IPS-20b (cell line): Measurements from ENCODE around the gene UNC79.
A peak's percentile ranks its signal among the peaks of the same experiment; 100 is the strongest.

ENCODE experiments used
- H3K27ac ChIP-seq: one replicate; pipeline ENCODE4 v1.5.1; 2013; ENCODE audit warnings: low read length
- H3K27me3 ChIP-seq: 2 replicates; pipeline ENCODE4 v1.6.1; 2013; ENCODE audit warnings: mild to moderate bottlenecking, low read length, inconsistent platforms; ENCODE audit not compliant: insufficient read depth
- H3K36me3 ChIP-seq: 2 replicates; pipeline ENCODE4 v1.6.1; 2013; ENCODE audit warnings: low read depth, mild to moderate bottlenecking, inconsistent platforms, low read length, moderate library complexity; ENCODE audit not compliant: insufficient read depth
- H3K4me1 ChIP-seq: 2 replicates; pipeline ENCODE4 v1.6.1; 2013; ENCODE audit warnings: mild to moderate bottlenecking, control low read depth, inconsistent platforms, low read length, moderate library complexity; ENCODE audit not compliant: insufficient read depth
- H3K4me3 ChIP-seq: 2 replicates; pipeline ENCODE4 v1.5.1; 2013; ENCODE audit warnings: mild to moderate bottlenecking, low read length, inconsistent platforms
- H3K9ac ChIP-seq: 2 replicates; pipeline ENCODE4 v1.6.1; 2013; ENCODE audit warnings: low read depth, mild to moderate bottlenecking, inconsistent platforms, low read length, moderate library complexity
- H3K9me3 ChIP-seq: 2 replicates; pipeline ENCODE4 v1.6.1; 2013; ENCODE audit warnings: mild to moderate bottlenecking, low read depth, low read length, inconsistent platforms; ENCODE audit not compliant: insufficient read depth

UNC79 gene

DNA sequence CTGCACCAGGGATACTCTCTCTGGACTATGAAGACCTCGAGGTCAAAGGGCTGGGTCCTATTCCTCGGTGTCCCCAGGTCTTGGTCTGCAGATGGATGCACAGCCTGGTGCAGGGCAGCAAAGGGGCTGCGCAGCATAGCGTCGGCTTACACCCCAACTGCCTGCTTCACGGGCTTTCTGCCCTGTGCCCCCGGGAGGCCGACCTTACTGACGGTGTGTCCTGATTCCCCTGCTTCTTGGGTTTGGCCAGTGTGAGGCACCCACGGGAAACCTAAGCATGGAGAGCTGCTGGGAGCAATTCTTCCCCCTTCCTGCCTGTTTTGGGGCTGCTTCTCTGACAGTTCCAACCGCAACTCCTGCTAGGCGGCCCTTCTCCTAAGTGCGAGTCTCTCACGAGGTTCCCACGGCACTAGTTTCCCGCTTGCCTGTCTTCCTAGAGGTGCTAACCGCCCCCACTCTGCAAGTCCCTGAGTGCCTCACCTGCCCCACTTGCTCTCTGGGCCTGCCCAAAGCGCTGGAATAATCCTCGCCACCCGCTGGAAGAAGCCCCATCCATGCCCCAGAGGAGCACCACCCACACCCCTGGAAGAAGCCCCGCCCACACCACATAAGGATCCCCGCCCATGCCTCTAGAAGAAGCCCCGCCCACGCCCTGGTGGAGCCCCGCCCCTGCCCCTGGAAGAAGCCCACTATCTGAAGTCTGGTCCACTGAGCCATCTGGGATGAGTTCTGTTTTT, 303.5 kb downstream of the UNC79 start:
- Histone ChIP-seq H3K9ac (no peak overlapping the region), H3K36me3 (no peaks in the 10 kb centered on the region), H3K4me3 (no peak overlapping the region), H3K4me1 (no peaks in the 10 kb centered on the region), H3K27me3 (no peaks in the 10 kb centered on the region), H3K9me3 (no peaks in the 10 kb centered on the region), H3K27ac (no peak overlapping the region)

DNA sequence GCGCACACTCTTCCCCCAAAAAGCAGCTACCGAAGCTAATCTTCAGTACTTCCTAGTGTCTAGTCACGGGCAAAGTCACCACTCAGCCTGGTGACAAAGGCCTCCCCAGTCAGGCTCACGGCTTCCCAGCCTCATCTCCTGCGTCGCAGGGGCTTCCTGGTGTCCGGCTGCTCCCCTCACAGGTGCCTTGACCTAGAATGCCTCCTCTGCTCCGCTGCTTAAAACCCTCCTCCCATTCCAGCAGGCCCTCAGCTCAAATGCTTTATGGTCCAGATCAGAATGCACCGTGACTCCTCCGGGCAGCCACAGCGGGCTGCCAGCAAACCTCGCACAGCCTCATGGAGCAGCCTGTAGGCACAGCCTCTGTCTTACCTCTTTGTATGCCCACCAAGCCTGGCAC, 304.5 kb downstream of the UNC79 start:
- Histone ChIP-seq H3K4me3 (no peak overlapping the region), H3K27ac (no peak overlapping the region), H3K9ac (no peak overlapping the region), H3K36me3 (no peaks in the 10 kb centered on the region), H3K4me1 (no peaks in the 10 kb centered on the region), H3K9me3 (no peaks in the 10 kb centered on the region), H3K27me3 (no peaks in the 10 kb centered on the region)

DNA sequence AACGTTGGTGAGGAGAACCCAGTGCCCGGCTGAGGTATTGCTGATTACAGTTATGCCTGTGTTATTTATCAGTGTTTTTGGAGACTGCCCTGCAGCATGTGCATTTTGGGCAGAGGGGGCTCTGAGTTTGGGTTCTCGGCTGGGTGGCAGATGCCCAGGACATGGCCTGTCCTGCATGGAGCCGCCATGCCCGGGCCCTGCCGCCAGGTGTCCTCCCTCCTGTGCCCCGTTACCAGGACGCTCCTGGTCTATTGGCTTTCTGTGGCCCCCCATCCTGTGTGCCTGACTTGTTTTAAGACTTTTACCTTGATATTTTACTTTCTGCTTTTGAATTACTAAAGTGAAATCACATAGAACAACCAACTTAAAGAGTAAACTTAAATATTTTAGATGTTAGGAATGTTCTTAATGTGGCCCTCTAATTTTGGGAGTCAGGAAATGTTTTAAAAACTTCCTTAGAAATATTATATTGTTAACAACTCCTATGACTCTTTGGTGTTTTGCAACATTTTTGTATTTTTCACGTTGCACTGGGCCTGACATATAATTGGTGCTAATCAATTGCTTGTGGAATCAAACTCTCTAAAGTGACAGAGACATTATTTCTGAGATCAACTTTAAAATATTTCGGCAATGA, 305.8 kb downstream of the UNC79 start:
- Histone ChIP-seq H3K9me3 (no peaks in the 10 kb centered on the region), H3K36me3 (no peaks in the 10 kb centered on the region), H3K4me1 (no peaks in the 10 kb centered on the region), H3K27me3 (no peaks in the 10 kb centered on the region), H3K4me3 (no peak overlapping the region), H3K9ac (no peak overlapping the region), H3K27ac (no peak overlapping the region)

DNA sequence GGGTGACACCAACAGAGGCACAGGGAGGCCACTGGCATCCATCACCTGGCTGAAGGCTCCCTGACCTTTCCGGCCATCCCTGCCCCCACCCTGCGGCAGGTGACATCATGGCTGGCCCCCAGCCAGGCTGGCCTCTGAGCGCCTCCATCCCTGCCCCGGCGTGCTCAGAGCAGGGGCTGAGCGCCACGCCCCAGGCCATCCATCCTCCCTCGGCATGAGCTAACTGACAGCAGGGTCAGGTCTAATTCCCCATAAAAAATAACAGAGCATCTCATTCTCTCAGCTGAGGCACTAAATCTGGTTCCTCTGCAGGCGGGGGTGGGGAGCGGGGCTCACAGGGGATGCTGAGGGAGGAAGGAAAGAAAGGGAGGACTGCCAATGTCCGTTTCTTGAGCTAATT, 306.9 kb downstream of the UNC79 start:
- Histone ChIP-seq H3K36me3 (no peaks in the 10 kb centered on the region), H3K4me3 (no peak overlapping the region), H3K27ac (no peak overlapping the region), H3K4me1 (no peaks in the 10 kb centered on the region), H3K9ac (no peak overlapping the region), H3K27me3 (no peaks in the 10 kb centered on the region), H3K9me3 (no peaks in the 10 kb centered on the region)

DNA sequence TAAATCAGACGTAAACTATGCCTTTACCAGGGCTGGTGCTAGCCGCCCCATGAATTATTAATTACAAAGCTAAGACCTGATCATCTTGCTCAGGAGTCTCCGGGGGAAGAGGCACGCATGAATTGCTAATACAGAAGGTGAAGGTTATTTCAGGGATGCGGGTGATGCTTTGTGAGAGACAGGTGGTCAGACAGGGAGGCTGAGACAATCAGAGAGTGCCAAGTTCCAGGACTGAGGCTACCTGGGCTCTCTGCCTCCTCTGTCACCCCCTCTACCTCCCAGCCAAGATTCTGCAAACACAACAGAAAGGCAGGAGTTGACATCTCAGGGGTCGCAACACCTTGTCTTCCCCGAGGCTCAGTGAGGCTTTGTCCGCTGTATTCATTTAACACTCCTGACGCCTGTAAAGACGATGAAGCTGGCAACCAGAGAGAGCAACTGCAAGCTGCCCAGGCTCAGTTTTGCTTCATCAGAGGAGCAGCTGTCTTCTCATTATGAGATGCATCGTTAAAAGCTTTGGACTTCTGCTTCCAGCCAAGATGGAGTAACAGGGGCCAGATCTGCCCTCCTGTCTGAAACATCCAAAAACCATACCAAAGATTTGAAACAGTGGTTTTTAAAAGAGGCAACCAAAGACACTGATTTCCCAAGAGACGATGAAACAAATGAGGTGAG, 311.0 kb downstream of the UNC79 start:
- no peak overlapping the region for H3K27ac ChIP-seq
- H3K9ac ChIP-seq = no peak overlapping the region
- H3K27me3 ChIP-seq = no peaks in the 10 kb centered on the region
- no peaks in the 10 kb centered on the region for H3K36me3 ChIP-seq
- H3K9me3 ChIP-seq = no peaks in the 10 kb centered on the region
- H3K4me1 ChIP-seq = no peaks in the 10 kb centered on the region
- H3K4me3 ChIP-seq = no peak overlapping the region

DNA sequence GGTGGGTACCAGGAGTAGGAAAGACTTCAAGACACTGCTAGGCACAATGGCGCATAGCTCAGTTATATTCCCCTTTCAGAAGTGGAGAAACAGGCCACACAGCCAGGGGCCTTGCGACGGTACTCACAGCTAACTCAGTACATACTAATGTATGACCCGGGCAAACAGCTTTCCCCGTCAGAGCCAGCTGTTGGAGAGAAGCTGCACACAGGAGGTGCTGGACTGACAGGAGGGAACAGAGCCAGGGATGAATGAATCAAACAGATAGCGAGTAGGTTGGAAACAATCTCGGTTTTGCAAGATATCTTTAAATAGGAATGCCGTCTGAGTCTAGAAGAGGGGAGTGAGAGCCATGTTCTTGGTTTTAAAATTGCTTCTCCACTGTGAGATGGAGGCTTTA, 312.0 kb downstream of the UNC79 start:
- Histone ChIP-seq H3K4me1 (no peaks in the 10 kb centered on the region), H3K27ac (no peak overlapping the region), H3K4me3 (no peak overlapping the region), H3K9ac (no peak overlapping the region), H3K9me3 (no peaks in the 10 kb centered on the region), H3K36me3 (no peaks in the 10 kb centered on the region), H3K27me3 (no peaks in the 10 kb centered on the region)

DNA sequence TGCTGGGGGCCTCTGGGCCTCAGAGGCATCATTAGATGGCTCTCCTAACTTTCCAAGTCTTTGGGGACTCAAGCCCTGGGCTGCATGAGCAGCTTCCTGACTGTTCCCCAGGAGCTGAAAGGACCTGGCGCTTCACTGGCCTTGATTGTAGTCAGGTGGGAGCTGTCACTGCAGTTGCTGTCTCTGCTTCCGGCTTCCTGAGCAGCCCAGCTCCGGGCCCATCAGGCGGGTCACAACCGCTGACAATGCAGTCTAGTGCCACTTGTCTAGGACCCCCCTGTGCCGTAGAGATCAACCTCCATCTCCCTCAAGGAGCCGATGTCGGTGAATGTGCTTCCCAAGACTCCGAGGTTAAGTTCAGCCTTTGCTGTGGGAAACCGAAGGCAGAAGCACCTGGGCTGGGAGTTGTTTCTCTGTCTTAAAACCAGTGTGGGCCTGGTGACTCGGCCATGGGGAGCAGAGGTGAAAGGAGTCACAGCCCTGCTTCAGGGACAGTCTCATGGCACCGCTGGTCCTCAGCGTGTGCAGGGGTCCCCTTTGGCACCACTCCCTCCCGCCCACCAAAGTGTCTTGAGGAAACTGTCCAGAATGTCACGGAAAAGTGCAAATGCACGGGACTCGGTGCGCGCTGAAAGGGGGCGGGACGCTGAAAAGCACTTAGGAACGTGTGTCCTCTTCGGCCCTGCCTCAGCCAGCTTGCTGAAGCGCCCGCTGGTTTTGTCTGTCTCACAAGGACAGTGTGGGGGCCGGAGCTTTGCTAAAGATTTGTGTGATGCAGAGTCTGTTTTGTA, 312.7 kb downstream of the UNC79 start:
- H3K36me3 ChIP-seq = no peaks in the 10 kb centered on the region
- H3K27ac ChIP-seq = no peak overlapping the region
- H3K9ac ChIP-seq = no peak overlapping the region
- no peaks in the 10 kb centered on the region for H3K27me3 ChIP-seq
- no peak overlapping the region for H3K4me3 ChIP-seq
- H3K9me3 ChIP-seq = no peaks in the 10 kb centered on the region
- H3K4me1 ChIP-seq = no peaks in the 10 kb centered on the region

DNA sequence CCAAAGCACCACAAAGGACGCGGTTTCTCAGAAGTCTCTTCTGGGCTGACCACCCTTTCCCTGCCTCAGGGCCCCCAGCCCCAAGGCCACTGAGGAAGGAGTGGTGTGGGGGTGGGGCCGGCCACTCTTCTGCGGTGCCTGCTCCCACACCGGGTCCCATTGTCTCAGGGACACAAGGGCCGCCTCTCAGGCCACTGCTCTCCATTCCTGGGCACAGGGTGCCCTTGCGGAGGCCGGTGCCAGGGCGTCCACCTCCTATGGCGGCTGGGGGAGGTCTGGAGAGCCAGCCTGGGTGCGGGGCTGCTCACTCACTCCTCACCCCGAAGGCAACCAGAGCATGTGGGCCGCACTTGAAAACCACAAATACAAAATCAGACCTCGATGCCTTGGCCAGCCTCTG, 313.4 kb downstream of the UNC79 start:
- H3K9me3 ChIP-seq = no peaks in the 10 kb centered on the region
- H3K27ac ChIP-seq = no peak overlapping the region
- H3K27me3 ChIP-seq = no peaks in the 10 kb centered on the region
- no peak overlapping the region for H3K9ac ChIP-seq
- no peaks in the 10 kb centered on the region for H3K4me1 ChIP-seq
- H3K4me3 ChIP-seq = no peak overlapping the region
- H3K36me3 ChIP-seq = no peaks in the 10 kb centered on the region

DNA sequence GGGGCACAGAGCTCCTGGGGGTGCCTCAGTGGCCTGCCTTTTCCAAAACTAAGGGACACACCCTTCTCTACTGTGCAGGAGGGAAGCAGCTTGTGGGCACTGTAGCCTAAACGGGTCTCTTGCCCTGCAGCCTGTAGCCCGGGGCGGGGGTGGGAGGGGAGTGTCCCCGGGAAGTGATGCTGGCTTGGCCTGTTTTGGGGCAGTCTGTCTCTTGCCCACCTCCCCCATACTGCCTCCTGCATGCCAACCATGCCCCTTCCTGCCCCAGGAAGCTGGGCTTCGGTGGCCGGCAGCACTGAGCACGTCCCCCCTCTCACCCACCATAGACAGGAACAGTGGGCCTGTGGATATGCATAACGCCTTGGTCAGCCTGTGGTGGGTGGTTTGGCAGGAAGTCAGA, 314.1 kb downstream of the UNC79 start:
- H3K9me3 ChIP-seq = no peaks in the 10 kb centered on the region
- no peaks in the 10 kb centered on the region for H3K27me3 ChIP-seq
- no peaks in the 10 kb centered on the region for H3K36me3 ChIP-seq
- no peak overlapping the region for H3K27ac ChIP-seq
- no peak overlapping the region for H3K4me3 ChIP-seq
- no peaks in the 10 kb centered on the region for H3K4me1 ChIP-seq
- no peak overlapping the region for H3K9ac ChIP-seq

DNA sequence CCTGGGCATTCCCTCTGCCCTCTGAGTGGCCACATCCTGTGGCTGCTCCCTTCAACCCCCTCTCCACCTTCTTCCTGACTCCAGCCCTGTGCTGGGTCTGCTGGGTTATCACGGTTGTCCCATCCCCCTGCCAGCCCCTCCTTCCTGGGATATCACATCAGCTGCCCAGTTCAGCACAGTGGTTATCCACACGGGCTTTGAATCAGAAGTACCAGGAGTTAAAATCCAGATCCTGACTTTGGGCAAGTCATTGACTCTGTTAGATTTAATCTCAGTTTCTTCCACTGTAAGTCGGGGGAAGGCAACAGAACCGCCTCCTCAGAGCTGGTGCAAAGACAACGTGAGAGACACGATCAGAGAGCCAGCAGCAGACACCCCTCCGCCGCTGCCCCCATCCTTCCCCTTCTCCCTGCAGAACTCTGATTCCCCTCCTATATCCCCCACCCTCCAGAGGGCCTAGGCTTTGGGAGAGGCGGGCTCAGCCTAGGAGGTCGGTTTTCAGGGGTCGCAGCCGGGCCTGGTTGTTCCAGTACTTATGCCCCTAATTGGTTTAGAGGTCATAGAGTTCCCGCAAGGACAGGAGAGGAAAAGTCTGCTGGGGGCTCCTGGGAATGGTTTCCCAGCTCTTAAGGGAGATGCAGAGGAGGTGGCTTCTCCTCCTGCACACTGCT, 315.0 kb downstream of the UNC79 start:
- Histone ChIP-seq H3K4me1 (no peaks in the 10 kb centered on the region), H3K9me3 (no peaks in the 10 kb centered on the region), H3K27ac (no peak overlapping the region), H3K27me3 (no peaks in the 10 kb centered on the region), H3K4me3 (no peak overlapping the region), H3K36me3 (no peaks in the 10 kb centered on the region), H3K9ac (0 out of 2 replicates have a peak overlapping the region, but pooled peaks have one; percentile 6)

DNA sequence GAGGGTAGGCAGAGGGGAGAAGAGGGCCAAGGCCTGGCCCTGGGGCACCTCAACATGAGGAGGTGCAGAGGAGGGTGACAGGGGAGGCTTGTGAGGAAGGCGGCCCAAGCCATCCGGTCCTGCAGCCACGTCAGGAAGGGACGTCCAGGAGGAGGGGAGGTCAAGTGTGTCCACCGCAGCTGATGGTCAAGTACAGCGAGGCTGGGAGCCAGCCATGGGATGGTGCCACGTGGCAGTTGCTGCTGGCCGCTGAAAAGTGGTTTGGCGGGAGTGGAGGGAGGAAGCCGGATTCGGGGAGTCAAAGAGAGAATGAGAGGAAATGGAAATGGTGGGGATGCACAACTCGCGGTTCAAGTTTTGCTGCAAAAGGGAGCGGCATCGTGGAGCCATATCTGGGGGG, 316.4 kb downstream of the UNC79 start:
- no peaks in the 10 kb centered on the region for H3K27me3 ChIP-seq
- H3K9me3 ChIP-seq = no peaks in the 10 kb centered on the region
- no peaks in the 10 kb centered on the region for H3K36me3 ChIP-seq
- no peak overlapping the region for H3K4me3 ChIP-seq
- no peaks in the 10 kb centered on the region for H3K4me1 ChIP-seq
- H3K27ac ChIP-seq = no peak overlapping the region
- H3K9ac ChIP-seq = no peak overlapping the region
